Measurements from ENCODE around the gene ZBED6.

DNA sequence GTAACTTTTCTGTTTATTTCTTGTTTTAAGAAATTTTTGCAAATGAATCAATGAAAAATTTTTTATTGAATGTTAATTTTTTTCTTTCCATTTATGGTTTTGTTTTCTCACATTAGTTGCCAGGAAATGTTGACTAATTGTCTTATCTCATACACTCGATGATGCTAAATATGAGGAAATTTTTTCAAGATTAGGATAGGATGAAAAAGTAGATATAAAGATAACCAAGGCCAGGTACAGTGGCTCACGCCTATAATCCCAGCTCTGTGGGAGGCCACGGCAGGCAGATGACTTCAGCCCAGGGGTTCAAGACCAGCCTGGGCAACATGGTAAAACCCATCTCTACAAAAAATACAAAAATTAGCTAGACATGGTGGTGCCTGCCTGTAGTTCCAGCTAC, 17.8 kb upstream of the ZBED6 start:
- TF ChIP-seq, protein P1, sequence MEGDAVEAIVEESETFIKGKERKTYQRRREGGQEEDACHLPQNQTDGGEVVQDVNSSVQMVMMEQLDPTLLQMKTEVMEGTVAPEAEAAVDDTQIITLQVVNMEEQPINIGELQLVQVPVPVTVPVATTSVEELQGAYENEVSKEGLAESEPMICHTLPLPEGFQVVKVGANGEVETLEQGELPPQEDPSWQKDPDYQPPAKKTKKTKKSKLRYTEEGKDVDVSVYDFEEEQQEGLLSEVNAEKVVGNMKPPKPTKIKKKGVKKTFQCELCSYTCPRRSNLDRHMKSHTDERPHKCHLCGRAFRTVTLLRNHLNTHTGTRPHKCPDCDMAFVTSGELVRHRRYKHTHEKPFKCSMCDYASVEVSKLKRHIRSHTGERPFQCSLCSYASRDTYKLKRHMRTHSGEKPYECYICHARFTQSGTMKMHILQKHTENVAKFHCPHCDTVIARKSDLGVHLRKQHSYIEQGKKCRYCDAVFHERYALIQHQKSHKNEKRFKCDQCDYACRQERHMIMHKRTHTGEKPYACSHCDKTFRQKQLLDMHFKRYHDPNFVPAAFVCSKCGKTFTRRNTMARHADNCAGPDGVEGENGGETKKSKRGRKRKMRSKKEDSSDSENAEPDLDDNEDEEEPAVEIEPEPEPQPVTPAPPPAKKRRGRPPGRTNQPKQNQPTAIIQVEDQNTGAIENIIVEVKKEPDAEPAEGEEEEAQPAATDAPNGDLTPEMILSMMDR (IDR thresholded peaks at IDR 0.05), result no peak
- TF ChIP-seq ZFX (IDR thresholded peaks at IDR 0.05; ENCODE audit: borderline replicate concordance), result no peak

Measured in 22Rv1 (cell line).